Liver (tissue), 9 donors: Measurements from ENCODE around the gene TMEM14C. TPM values are rescaled to one million over a fixed set of nuclear protein-coding genes. Genes with fewer than 3 reads are reported as not detected.

Source experiments
- DNase-seq: peaks from one replicate; pipeline ENCODE4 v3.0.0-alpha.2; 2017; ENCODE audit warnings: low spot score
- H3K27ac ChIP-seq, 2 donors: one replicate each; pipeline ENCODE4 v1.7.0; 2013; ENCODE audit warnings: inconsistent platforms in 2 of 2, low read length in 2 of 2, control low read depth in 1 of 2, low read depth in 1 of 2, mild to moderate bottlenecking in 1 of 2
- H3K27me3 ChIP-seq, 4 donors: one replicate each; pipeline versions ENCODE4 v1.6.1 to v1.7.0; 2013; ENCODE audit warnings: low read length in 3 of 4, inconsistent platforms in 1 of 4, mild to moderate bottlenecking in 1 of 4, moderate library complexity in 1 of 4; ENCODE audit not compliant: control insufficient read depth in 4 of 4, insufficient read depth in 4 of 4
- H3K36me3 ChIP-seq, 4 donors: one replicate each; pipeline versions ENCODE4 v1.6.1 to v1.7.0; 2013; ENCODE audit warnings: low read length in 3 of 4, mild to moderate bottlenecking in 3 of 4, low read depth in 1 of 4, moderate library complexity in 1 of 4; ENCODE audit not compliant: control insufficient read depth in 4 of 4, insufficient read depth in 3 of 4
- H3K4me1 ChIP-seq, 4 donors: one replicate each; pipeline versions ENCODE4 v1.6.1 to v1.7.0; 2013; ENCODE audit warnings: low read length in 3 of 4, mild to moderate bottlenecking in 3 of 4, moderate library complexity in 1 of 4; ENCODE audit not compliant: control insufficient read depth in 4 of 4, insufficient read depth in 4 of 4
- H3K4me3 ChIP-seq, 3 donors: one replicate each; pipeline versions ENCODE4 v1.6.1 to v1.7.0; 2013; ENCODE audit warnings: low read length in 3 of 3, control low read depth in 1 of 3, low read depth in 1 of 3, mild to moderate bottlenecking in 1 of 3
- H3K9ac ChIP-seq, 2 donors: one replicate each; pipeline ENCODE4 v1.7.0; 2013; ENCODE audit warnings: low read length in 2 of 2, mild to moderate bottlenecking in 2 of 2, moderate library complexity in 2 of 2, control low read depth in 1 of 2, low read depth in 1 of 2
- H3K9me3 ChIP-seq, 4 donors: one replicate each; pipeline versions ENCODE4 v1.6.1 to v1.7.0; 2013; ENCODE audit warnings: low read length in 3 of 4; ENCODE audit not compliant: control insufficient read depth in 4 of 4
- FOXA1 ChIP-seq: IDR thresholded peaks from 2 replicates; pipeline ENCODE4 v1.6.1; 2016; ENCODE audit warnings: antibody characterized with exemption
- FOXA2 ChIP-seq: IDR thresholded peaks from 2 replicates; pipeline ENCODE4 v1.6.1; 2016; ENCODE audit warnings: antibody characterized with exemption
- GABPA ChIP-seq, 2 donors: IDR thresholded peaks in 1 of 2; conservative IDR thresholded peaks in 1 of 2; 2 replicates each; pipeline ENCODE4 v1.6.1; 2016; ENCODE audit warnings: antibody characterized with exemption in 2 of 2, mild to moderate bottlenecking in 1 of 2, moderate library complexity in 1 of 2
- HNF4A ChIP-seq, 2 donors: conservative IDR thresholded peaks; 2 replicates each; pipeline ENCODE4 v1.6.1; 2016; ENCODE audit warnings: antibody characterized with exemption in 2 of 2, mild to moderate bottlenecking in 2 of 2
- HNF4G ChIP-seq: IDR thresholded peaks from 2 replicates; pipeline ENCODE4 v1.6.1; 2016; ENCODE audit warnings: antibody characterized with exemption
- JUND ChIP-seq, 2 donors: IDR thresholded peaks; 2 replicates each; pipeline ENCODE4 v1.6.1; 2016; ENCODE audit warnings: antibody characterized with exemption in 2 of 2
- NR2F2 ChIP-seq: IDR thresholded peaks from 2 replicates; pipeline ENCODE4 v1.6.1; 2016; ENCODE audit warnings: antibody characterized with exemption
- RAD21 ChIP-seq, 2 donors: IDR thresholded peaks; 2 replicates each; pipeline ENCODE4 v1.6.1; 2016; ENCODE audit warnings: antibody characterized with exemption in 2 of 2, mild to moderate bottlenecking in 2 of 2
- RXRA ChIP-seq, 2 donors: IDR thresholded peaks; 2 replicates each; pipeline ENCODE4 v1.6.1; 2017 to 2018; ENCODE audit warnings: antibody characterized with exemption in 2 of 2, mild to moderate bottlenecking in 1 of 2
- SP1 ChIP-seq: IDR thresholded peaks from 2 replicates; pipeline ENCODE4 v1.6.1; 2018; ENCODE audit warnings: antibody characterized with exemption, mild to moderate bottlenecking
- TAF1 ChIP-seq: conservative IDR thresholded peaks from 2 replicates; pipeline ENCODE4 v1.6.1; 2016; ENCODE audit warnings: antibody characterized with exemption, mild to moderate bottlenecking
- YY1 ChIP-seq: IDR thresholded peaks from 2 replicates; pipeline ENCODE4 v1.6.1; 2016; ENCODE audit warnings: antibody characterized with exemption, mild to moderate bottlenecking
- WGBS: extraction: QIAGEN DNeasy Blood & Tissue Kit; methylation state at CpG from one replicate; pipeline ENCODE4 v1.1.7; 2013; 5-methylcytosine and 5-hydroxymethylcytosine counted together
- polyA plus RNA-seq, 2 donors: library from polyadenylated mRNA; stranded (reverse) in 1 of 2; unstranded in 1 of 2; fragments of 200-250 nt in 1 of 2; fragments of >200 nt in 1 of 2; fragmentation: Nextera tagmentation in 1 of 2; extraction: Ambion mirVana in 1 of 2; gene quantifications; one replicate each; pipeline versions ENCODE4 v1.2.1 to v1.2.3, GENCODE V29; 2013 to 2015
- total RNA-seq, 2 donors: library from RNA; depleted of rRNA; stranded (reverse); fragments of >200 nt; gene quantifications; one replicate each; pipeline ENCODE4 v1.2.3, GENCODE V29; 2014
- TF ChIP-seq, protein P1 (sequence below): IDR thresholded peaks from 2 replicates; pipeline ENCODE4 v1.6.1; 2016; ENCODE audit warnings: antibody characterized with exemption
- TF ChIP-seq, protein P2 (sequence below): IDR thresholded peaks from 2 replicates; pipeline ENCODE4 v1.6.1; 2016; ENCODE audit warnings: antibody characterized with exemption
- TF ChIP-seq, protein P3 (sequence below): fragments of 150-350 bp; IDR thresholded peaks from 2 replicates; pipeline ENCODE4 v1.5.1; 2017; ENCODE audit warnings: improper control_type of control experiment, low read depth, low read length; ENCODE audit not compliant: missing input control
- TF ChIP-seq, protein P4 (sequence below): IDR thresholded peaks from 2 replicates; pipeline ENCODE4 v1.6.1; 2016; ENCODE audit warnings: antibody characterized with exemption, mild to moderate bottlenecking
- TF ChIP-seq, protein P5 (sequence below): IDR thresholded peaks from 2 replicates; pipeline ENCODE4 v1.6.1; 2016; ENCODE audit warnings: antibody characterized with exemption
- donor health status: healthy.
- donor health status: healthy.
- donor health status: healthy.
- donor health status: healthy.
- donor health status: healthy.

The TMEM14C gene
- total and polyA plus RNA-seq, 4 donors = 36.8 to 239 (median 94.9) TPM

DNA sequence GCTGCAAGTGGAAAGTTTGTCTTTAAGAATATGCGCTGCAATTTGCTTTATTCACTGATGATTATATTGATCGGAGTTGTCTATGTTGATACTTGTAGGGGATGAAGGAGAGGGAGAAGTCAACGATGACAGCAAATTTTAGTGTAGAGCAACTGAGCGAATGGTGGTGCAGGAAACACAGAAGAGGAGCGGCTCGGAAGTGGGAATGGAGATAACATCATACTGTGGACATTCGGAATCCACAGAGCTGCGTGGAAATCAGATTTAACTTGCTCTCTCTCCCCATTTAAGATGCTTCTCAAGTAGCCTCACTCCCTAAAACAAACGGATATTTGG is 24.0 kb downstream of the TMEM14C start:
- peaks cover 2 to 19% (median 10%) of the 10 kb centered on the region in 4 donors for H3K4me1 ChIP-seq
- peak overlapping the region in 2 of 3 donors; percentile 62 for H3K4me3 ChIP-seq
- DNase-seq = no peak
- peak overlapping the region in 1 of 2 donors; percentile 82 for H3K27ac ChIP-seq
- H3K36me3 ChIP-seq = peaks cover 0 to 9% (median 6%) of the 10 kb centered on the region in 4 donors
- H3K9ac ChIP-seq = no peak overlapping the region
- H3K9me3 ChIP-seq = no peaks in the 10 kb centered on the region
- TF ChIP-seq, protein P1, sequence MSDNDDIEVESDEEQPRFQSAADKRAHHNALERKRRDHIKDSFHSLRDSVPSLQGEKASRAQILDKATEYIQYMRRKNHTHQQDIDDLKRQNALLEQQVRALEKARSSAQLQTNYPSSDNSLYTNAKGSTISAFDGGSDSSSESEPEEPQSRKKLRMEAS = no peak
- TF ChIP-seq, protein P2, sequence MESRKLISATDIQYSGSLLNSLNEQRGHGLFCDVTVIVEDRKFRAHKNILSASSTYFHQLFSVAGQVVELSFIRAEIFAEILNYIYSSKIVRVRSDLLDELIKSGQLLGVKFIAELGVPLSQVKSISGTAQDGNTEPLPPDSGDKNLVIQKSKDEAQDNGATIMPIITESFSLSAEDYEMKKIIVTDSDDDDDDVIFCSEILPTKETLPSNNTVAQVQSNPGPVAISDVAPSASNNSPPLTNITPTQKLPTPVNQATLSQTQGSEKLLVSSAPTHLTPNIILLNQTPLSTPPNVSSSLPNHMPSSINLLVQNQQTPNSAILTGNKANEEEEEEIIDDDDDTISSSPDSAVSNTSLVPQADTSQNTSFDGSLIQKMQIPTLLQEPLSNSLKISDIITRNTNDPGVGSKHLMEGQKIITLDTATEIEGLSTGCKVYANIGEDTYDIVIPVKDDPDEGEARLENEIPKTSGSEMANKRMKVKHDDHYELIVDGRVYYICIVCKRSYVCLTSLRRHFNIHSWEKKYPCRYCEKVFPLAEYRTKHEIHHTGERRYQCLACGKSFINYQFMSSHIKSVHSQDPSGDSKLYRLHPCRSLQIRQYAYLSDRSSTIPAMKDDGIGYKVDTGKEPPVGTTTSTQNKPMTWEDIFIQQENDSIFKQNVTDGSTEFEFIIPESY = no peak
- TF ChIP-seq, protein P3, sequence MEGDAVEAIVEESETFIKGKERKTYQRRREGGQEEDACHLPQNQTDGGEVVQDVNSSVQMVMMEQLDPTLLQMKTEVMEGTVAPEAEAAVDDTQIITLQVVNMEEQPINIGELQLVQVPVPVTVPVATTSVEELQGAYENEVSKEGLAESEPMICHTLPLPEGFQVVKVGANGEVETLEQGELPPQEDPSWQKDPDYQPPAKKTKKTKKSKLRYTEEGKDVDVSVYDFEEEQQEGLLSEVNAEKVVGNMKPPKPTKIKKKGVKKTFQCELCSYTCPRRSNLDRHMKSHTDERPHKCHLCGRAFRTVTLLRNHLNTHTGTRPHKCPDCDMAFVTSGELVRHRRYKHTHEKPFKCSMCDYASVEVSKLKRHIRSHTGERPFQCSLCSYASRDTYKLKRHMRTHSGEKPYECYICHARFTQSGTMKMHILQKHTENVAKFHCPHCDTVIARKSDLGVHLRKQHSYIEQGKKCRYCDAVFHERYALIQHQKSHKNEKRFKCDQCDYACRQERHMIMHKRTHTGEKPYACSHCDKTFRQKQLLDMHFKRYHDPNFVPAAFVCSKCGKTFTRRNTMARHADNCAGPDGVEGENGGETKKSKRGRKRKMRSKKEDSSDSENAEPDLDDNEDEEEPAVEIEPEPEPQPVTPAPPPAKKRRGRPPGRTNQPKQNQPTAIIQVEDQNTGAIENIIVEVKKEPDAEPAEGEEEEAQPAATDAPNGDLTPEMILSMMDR = no peak
- TF ChIP-seq RXRA (IDR thresholded peaks at IDR 0.05) (no peak), TAF1 (no peak), GABPA (IDR thresholded peaks at IDR 0.05 in 1 of 2, conservative IDR thresholded peaks at IDR 0.05 in 1 of 2) (no peak), FOXA1 (no peak), YY1 (no peak), NR2F2 (no peak), JUND (IDR thresholded peaks at IDR 0.05) (no peak), SP1 (no peak), RAD21 (IDR thresholded peaks at IDR 0.05) (no peak), HNF4A (conservative IDR thresholded peaks at IDR 0.05) (no peak)
- TF ChIP-seq, protein P4, sequence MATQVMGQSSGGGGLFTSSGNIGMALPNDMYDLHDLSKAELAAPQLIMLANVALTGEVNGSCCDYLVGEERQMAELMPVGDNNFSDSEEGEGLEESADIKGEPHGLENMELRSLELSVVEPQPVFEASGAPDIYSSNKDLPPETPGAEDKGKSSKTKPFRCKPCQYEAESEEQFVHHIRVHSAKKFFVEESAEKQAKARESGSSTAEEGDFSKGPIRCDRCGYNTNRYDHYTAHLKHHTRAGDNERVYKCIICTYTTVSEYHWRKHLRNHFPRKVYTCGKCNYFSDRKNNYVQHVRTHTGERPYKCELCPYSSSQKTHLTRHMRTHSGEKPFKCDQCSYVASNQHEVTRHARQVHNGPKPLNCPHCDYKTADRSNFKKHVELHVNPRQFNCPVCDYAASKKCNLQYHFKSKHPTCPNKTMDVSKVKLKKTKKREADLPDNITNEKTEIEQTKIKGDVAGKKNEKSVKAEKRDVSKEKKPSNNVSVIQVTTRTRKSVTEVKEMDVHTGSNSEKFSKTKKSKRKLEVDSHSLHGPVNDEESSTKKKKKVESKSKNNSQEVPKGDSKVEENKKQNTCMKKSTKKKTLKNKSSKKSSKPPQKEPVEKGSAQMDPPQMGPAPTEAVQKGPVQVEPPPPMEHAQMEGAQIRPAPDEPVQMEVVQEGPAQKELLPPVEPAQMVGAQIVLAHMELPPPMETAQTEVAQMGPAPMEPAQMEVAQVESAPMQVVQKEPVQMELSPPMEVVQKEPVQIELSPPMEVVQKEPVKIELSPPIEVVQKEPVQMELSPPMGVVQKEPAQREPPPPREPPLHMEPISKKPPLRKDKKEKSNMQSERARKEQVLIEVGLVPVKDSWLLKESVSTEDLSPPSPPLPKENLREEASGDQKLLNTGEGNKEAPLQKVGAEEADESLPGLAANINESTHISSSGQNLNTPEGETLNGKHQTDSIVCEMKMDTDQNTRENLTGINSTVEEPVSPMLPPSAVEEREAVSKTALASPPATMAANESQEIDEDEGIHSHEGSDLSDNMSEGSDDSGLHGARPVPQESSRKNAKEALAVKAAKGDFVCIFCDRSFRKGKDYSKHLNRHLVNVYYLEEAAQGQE = no peak
- 73% methylated on average over 9 of the region's 9 CpGs for WGBS
- H3K27me3 ChIP-seq = no peaks in the 10 kb centered on the region

DNA sequence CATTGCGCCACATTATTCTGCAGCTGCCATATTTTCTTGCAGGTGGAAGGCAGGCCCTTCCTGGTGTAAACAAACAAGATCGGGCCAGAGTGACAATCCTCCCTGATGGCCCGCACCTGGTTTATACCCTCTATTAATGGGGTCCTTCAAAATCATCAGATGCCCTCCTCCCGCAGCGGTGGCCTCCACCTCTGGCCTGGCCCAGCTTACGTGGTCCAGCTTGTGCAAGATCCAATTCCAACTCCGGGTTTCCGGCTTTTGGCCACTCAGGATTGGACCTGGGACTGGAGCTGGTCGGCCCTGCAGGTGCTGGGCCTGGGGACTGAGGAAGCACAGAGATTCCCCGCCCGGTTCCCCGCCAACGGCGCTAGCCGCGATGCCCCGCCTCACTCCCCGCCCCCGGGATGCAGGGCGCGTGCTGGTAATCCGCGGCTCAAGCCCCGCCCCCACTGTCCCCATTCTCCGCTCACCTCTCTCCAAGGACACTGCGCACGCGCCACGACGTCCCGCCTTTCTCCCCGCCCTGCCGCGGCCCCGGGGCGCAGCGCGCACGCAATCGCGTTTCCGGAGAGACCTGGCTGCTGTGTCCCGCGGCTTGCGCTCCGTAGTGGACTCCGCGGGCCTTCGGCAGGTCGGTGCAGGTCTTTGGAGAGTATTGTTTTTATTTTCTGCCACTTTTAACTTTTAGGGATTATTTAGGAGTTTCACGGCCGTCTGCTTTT is 24.5 kb downstream of the TMEM14C start, which contains the start of gene TMEM14B:
Gene TMEM14B (plus strand): TSS at position 555 of the 722 bp plus-strand sequence. CDS start 1,441 bp downstream, outside the sequence.
- Histone ChIP-seq H3K4me3 (peak within 1 kb of the TSS; percentile 62 to 96 (median 84)), H3K36me3 (peaks cover 0 to 9% (median 6%) of the 10 kb centered on the region in 4 donors), H3K9ac (peak within 1 kb of the TSS; percentile 91 to 96), H3K4me1 (peaks cover 2 to 19% (median 10%) of the 10 kb centered on the region in 4 donors), H3K27ac (peak within 1 kb of the TSS; percentile 75 to 82), H3K27me3 (no peaks in the 10 kb centered on the region), H3K9me3 (no peaks in the 10 kb centered on the region)
- DNase-seq = peak; percentile 100
- WGBS = 2% methylated on average over 52 of the region's 52 CpGs
- TF ChIP-seq, protein P3 = no peak
- peak; percentile 48 to 73 for TF ChIP-seq HNF4A (conservative IDR thresholded peaks at IDR 0.05)
- peak; percentile 34 to 46 for TF ChIP-seq RAD21 (IDR thresholded peaks at IDR 0.05)
- peak; percentile 85 for TF ChIP-seq YY1
- TF ChIP-seq FOXA2 = no peak
- TF ChIP-seq, protein P1 = peak; percentile 72
- TF ChIP-seq, protein P5, sequence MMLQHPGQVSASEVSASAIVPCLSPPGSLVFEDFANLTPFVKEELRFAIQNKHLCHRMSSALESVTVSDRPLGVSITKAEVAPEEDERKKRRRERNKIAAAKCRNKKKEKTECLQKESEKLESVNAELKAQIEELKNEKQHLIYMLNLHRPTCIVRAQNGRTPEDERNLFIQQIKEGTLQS = peak; percentile 64
- no peak for TF ChIP-seq FOXA1
- no peak for TF ChIP-seq HNF4G
- TF ChIP-seq SP1 = peak; percentile 93
- TF ChIP-seq, protein P2 = peak; percentile 83
- peak; percentile 71 for TF ChIP-seq TAF1
- peak; percentile 67 for TF ChIP-seq NR2F2
- peak in 1 of 2 donors; percentile 39 for TF ChIP-seq JUND (IDR thresholded peaks at IDR 0.05)
